ENCODE data around the gene CDK2AP2.

- no peak for TF ChIP-seq EP300 (IDR thresholded peaks at IDR 0.05)
- TF ChIP-seq, protein P1, sequence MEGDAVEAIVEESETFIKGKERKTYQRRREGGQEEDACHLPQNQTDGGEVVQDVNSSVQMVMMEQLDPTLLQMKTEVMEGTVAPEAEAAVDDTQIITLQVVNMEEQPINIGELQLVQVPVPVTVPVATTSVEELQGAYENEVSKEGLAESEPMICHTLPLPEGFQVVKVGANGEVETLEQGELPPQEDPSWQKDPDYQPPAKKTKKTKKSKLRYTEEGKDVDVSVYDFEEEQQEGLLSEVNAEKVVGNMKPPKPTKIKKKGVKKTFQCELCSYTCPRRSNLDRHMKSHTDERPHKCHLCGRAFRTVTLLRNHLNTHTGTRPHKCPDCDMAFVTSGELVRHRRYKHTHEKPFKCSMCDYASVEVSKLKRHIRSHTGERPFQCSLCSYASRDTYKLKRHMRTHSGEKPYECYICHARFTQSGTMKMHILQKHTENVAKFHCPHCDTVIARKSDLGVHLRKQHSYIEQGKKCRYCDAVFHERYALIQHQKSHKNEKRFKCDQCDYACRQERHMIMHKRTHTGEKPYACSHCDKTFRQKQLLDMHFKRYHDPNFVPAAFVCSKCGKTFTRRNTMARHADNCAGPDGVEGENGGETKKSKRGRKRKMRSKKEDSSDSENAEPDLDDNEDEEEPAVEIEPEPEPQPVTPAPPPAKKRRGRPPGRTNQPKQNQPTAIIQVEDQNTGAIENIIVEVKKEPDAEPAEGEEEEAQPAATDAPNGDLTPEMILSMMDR (IDR thresholded peaks at IDR 0.05): no peak
- no peak for TF ChIP-seq POLR2A (IDR thresholded peaks at IDR 0.05)
Observed at GRCh38 chr11:67507242-67507863, 609 bp downstream of the CDK2AP2 start.
